Activated naive CD4-positive, alpha-beta T cell treated with anti-CD3 and anti-CD28 coated beads, Interleukin-2, amount 50 U/mL, for 24 hours (primary cell): ENCODE results near the gene RSPRY1.

Experiments
- H3K27ac Mint-ChIP-seq: one replicate; pipeline ENCODE4 v1.8.0; 2021; ENCODE audit warnings: mild to moderate bottlenecking, mixed read lengths
- H3K27me3 Mint-ChIP-seq: one replicate; pipeline ENCODE4 v1.8.0; 2021; ENCODE audit warnings: mixed read lengths
- H3K36me3 Mint-ChIP-seq: one replicate; pipeline ENCODE4 v1.8.0; 2021; ENCODE audit warnings: mixed read lengths
- H3K4me1 Mint-ChIP-seq: one replicate; pipeline ENCODE4 v1.8.0; 2021; ENCODE audit warnings: mixed read lengths
- H3K4me3 Mint-ChIP-seq: one replicate; pipeline ENCODE4 v1.8.0; 2021; ENCODE audit warnings: mild to moderate bottlenecking, mixed read lengths
- H3K9me3 Mint-ChIP-seq: one replicate; pipeline ENCODE4 v1.8.0; 2021; ENCODE audit warnings: mixed read lengths

The RSPRY1 gene

DNA sequence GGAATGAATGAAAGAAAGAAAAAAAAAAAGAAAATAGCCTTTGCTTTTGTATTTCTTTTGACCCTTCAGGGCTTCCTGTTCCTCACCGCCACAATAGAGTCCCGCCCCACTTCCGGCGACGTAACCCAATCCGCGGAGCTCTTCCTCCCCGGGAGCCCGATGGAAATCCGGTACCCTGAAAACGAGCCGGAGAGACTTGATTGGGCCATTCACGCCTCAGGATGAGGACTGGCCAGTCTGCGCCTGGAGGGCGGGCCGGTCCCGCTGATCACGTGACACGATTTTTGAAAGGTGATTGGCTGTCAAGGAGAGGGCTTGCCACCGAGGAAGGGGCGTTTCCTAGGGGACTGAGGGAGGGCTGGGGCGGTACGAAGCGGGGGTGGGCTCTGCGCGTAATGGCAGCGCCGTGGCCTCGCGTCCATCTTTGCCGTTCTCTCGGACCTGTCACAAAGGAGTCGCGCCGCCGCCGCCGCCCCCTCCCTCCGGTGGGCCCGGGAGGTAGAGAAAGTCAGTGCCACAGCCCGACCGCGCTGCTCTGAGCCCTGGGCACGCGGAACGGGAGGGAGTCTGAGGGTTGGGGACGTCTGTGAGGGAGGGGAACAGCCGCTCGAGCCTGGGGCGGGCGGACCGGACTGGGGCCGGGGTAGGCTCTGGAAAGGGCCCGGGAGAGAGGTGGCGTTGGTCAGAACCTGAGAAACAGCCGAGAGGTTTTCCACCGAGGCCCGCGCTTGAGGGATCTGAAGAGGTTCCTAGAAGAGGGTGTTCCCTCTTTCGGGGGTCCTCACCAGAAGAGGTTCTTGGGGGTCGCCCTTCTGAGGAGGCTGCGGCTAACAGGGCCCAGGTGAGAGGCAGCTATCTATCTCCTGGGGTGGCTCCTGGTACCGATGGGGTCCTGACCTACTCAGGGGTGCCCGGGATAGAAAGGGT lies at the start of gene RSPRY1, which contains the start of gene PSME3IP1:
TSS of gene RSPRY1 (plus strand) at position 385 of the 927 bp plus-strand sequence. CDS start 18,330 bp downstream, outside the sequence.
TSS of gene PSME3IP1 (minus strand) at position 95 of the 927 bp plus-strand sequence. CDS start 12,185 bp downstream, outside the sequence.
- Mint-ChIP-seq H3K4me3 (peak within 1 kb of the TSS; percentile 98), H3K4me1 (peaks cover 66% of the 10 kb centered on the region), H3K27ac (peak within 1 kb of the TSS; percentile 98), H3K27me3 (no peaks in the 10 kb centered on the region), H3K36me3 (peaks cover 6% of the 10 kb centered on the region), H3K9me3 (no peaks in the 10 kb centered on the region)

GRCh38 chr16:57137043-57137442 lies 49.1 kb upstream of the RSPRY1 start:
- no peak overlapping the region for H3K4me3 Mint-ChIP-seq
- no peak overlapping the region for H3K27ac Mint-ChIP-seq
- no peaks in the 10 kb centered on the region for H3K27me3 Mint-ChIP-seq
- no peaks in the 10 kb centered on the region for H3K36me3 Mint-ChIP-seq
- no peaks in the 10 kb centered on the region for H3K9me3 Mint-ChIP-seq
- peaks cover 77% of the 10 kb centered on the region for H3K4me1 Mint-ChIP-seq

GRCh38 chr16:57137566-57138273 lies 48.4 kb upstream of the RSPRY1 start:
- peaks cover 78% of the 10 kb centered on the region for H3K4me1 Mint-ChIP-seq
- no peaks in the 10 kb centered on the region for H3K27me3 Mint-ChIP-seq
- no peaks in the 10 kb centered on the region for H3K36me3 Mint-ChIP-seq
- H3K4me3 Mint-ChIP-seq = no peak overlapping the region
- no peaks in the 10 kb centered on the region for H3K9me3 Mint-ChIP-seq
- H3K27ac Mint-ChIP-seq = no peak overlapping the region

DNA sequence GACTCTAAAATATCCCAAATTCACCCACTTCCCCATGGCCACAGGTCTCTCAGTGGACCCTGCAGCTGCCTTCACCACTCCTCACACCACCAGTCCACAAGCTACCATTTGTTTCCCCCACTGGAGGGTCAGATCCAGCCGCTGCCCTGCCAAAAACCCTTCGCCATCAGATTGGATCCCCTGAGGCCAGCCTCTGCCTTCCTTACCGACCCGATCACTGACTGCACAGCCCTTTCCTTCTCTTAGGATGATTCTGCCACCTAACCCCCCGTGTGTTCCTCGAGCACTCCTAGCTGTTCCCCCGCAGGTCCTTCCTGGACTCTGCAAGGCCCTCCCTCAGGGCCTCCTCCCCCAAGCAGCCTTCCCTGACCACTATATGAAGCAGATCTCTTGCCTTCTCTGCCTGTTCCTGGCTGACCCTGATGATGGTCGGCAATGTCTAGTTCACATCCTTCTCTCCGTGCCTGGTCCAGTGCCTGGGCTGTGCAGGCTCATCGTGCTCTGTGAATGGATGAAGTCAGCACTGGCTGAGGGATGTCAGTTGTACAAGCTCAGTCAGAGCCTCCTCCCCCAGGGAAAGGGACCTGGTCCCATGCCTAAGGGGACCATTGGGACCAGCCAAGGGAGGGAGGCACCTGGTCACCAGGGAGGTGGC lies 47.7 kb upstream of the RSPRY1 start:
- no peaks in the 10 kb centered on the region for H3K27me3 Mint-ChIP-seq
- H3K4me1 Mint-ChIP-seq = peaks cover 74% of the 10 kb centered on the region
- no peaks in the 10 kb centered on the region for H3K9me3 Mint-ChIP-seq
- H3K4me3 Mint-ChIP-seq = no peak overlapping the region
- no peaks in the 10 kb centered on the region for H3K36me3 Mint-ChIP-seq
- H3K27ac Mint-ChIP-seq = no peak overlapping the region

GRCh38 chr16:57140931-57141668 lies 45.0 kb upstream of the RSPRY1 start:
- Mint-ChIP-seq H3K4me1 (peaks cover 48% of the 10 kb centered on the region), H3K27me3 (no peaks in the 10 kb centered on the region), H3K4me3 (no peak overlapping the region), H3K36me3 (no peaks in the 10 kb centered on the region), H3K9me3 (no peaks in the 10 kb centered on the region), H3K27ac (peak overlapping the region; percentile 35)

DNA sequence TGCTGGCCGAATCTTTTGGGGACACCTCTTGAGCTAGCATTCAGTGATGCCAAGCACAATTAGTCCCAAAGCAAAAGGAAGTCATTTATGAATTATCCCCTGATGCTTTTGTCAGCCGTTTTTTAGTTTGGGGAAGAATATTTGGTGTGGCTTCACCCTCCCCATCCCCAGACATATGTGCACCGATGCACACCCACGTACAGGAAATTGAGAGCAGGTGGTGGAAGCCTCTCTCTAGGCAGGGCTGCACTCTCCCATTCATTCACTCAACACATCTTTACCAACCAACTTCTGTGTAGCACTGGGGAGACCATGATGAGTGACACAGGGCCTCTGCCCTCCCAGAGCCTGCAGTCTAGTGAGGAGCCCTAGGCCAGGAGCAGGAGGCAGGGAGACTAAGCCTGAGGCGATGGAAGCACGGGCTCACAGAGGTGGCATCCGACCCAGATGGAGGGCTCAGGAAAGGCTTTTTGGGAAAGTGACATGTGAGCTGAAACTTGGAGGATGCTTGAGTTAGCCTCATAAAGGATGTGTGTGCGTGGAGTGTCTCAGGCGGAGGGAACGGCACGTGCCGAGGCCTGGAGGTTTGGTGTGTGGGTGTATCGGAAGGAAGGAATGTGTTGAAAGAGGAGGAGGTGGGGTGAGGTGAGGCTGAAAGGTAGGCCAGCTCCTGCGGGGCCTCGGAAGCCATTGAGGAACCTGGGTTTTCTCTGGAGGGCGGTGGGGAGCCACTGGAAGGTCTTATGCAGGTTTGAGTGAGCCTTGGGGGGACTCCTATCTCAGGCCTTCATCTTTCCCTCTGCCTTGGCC lies 44.1 kb upstream of the RSPRY1 start:
- Mint-ChIP-seq H3K36me3 (no peaks in the 10 kb centered on the region), H3K4me3 (peak overlapping the region; percentile 61), H3K9me3 (no peaks in the 10 kb centered on the region), H3K27ac (peak overlapping the region; percentile 94), H3K4me1 (peaks cover 44% of the 10 kb centered on the region), H3K27me3 (no peaks in the 10 kb centered on the region)

DNA sequence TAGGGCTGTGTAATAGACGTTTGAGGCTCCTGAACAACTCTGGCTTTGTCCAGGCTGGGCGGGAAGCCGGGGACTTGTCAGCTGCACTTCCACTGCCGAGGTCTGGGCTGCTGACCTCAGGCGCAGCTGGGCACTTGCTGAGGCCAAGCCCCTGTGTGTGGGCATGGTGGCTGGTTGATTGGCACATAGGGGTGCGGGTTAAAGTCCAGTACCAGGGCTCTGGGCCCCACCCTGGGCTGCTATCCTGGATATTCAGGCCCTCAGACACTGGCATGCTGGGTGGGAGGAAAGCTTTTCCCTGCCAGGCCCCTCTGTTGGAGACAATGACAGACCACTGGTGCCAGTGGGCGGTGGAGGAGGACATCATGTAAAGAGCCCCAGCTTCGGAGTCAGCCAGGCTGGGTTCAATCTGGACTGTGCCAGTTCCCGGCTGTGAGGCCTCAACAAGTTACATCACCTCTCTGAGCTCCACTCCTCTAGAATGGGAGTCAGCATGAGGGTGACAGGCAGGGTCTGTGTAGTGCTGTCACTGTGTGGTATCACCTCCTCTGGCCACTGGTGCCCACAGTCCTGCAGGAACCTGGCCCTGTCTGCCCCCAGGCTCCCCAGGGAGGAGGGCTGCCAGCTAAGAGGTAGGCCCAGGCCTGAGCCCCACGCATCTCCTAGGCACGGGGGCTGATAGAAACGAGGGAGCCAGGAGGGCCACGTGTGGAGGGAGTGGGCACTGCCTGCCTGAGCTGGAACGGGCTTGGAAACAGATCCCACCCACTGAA lies 42.8 kb upstream of the RSPRY1 start:
- Mint-ChIP-seq H3K4me3 (no peak overlapping the region), H3K4me1 (peaks cover 43% of the 10 kb centered on the region), H3K27ac (peak overlapping the region; percentile 41), H3K27me3 (no peaks in the 10 kb centered on the region), H3K36me3 (no peaks in the 10 kb centered on the region), H3K9me3 (no peaks in the 10 kb centered on the region)

- H3K4me1 Mint-ChIP-seq = peaks cover 42% of the 10 kb centered on the region
- H3K27ac Mint-ChIP-seq = peak overlapping the region; percentile 41
- no peaks in the 10 kb centered on the region for H3K36me3 Mint-ChIP-seq
- H3K9me3 Mint-ChIP-seq = no peaks in the 10 kb centered on the region
- no peak overlapping the region for H3K4me3 Mint-ChIP-seq
- no peaks in the 10 kb centered on the region for H3K27me3 Mint-ChIP-seq
These were observed 42.1 kb upstream of the RSPRY1 start for GRCh38 chr16:57144027-57144426.

DNA sequence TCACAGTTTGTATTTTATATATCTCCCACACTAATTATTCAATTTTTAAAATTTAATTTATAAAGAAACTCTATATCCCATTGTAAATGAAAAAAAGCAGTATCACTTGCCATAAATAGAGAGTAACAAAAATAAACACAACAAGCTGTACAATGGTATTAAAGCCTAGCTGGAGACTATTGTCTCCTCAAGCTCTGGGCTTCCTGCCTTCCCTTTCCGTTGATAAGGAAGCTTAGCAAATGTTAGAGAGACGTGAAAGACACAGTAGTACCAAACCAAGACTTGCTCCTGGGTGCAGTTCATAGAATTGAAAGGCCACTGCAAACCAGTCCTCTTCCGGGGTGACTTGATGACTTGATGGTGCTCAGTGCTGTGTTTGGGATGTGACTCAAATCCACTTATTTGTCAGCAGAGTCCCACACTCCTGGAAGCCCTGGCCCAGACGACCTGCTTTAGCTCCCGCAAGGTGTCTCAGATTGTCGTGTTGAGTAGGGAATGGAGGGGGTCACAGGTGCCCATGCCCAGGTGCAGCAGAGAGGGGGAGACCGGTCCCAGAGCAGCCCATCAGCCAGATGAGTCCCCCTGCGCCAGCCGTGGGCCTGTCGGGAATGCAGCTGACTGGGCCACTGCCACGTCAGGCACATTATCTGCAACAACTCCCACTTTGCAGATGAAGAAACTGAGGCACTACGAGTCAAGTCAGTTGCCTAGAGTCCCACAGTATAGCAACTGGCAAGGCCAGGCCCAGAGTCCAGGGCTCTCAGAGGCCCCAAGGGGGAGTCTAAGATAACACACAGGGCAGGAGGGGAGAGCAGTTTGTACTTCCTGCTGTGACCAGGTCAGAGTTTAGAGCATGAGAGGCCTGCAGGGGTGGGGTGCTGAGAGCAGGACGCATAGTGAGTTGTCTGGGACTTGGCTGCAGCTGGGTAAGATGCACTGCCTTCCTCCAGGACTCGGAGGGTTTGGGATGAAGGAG lies 40.8 kb upstream of the RSPRY1 start:
- Mint-ChIP-seq H3K27me3 (no peaks in the 10 kb centered on the region), H3K27ac (no peak overlapping the region), H3K9me3 (no peaks in the 10 kb centered on the region), H3K4me1 (peaks cover 33% of the 10 kb centered on the region), H3K4me3 (no peak overlapping the region), H3K36me3 (no peaks in the 10 kb centered on the region)

DNA sequence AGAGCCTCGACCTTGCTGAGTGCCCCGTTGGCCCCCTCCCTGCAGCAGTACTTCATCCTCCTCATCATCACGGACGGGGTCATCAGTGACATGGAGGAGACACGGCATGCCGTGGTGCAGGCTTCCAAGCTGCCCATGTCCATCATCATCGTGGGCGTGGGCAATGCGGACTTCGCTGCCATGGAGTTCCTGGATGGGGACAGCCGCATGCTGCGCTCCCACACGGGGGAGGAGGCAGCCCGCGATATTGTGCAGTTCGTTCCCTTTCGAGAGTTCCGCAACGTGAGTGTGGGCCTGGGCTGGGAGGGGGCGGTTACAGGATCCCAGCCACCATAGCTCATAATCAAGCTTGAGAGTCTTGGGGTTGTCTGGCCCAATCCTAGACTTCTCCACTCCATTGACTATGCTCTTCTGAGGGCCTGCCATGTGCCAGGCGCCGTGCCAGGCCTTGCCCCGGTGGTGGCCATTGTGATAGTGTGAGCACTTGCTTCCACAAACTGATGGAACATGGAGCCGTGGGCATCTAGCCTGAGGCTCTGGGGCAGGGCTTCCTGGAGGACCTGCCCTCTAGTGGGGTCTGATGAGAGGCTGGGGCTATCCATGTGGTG lies 40.0 kb upstream of the RSPRY1 start:
- Mint-ChIP-seq H3K36me3 (no peaks in the 10 kb centered on the region), H3K4me1 (peaks cover 27% of the 10 kb centered on the region), H3K4me3 (no peak overlapping the region), H3K27me3 (no peaks in the 10 kb centered on the region), H3K27ac (no peak overlapping the region), H3K9me3 (no peaks in the 10 kb centered on the region)

- Mint-ChIP-seq H3K27ac (no peak overlapping the region), H3K27me3 (no peaks in the 10 kb centered on the region), H3K9me3 (no peaks in the 10 kb centered on the region), H3K4me1 (peaks cover 23% of the 10 kb centered on the region), H3K36me3 (no peaks in the 10 kb centered on the region), H3K4me3 (no peak overlapping the region)
These were observed 39.4 kb upstream of the RSPRY1 start for GRCh38 chr16:57146735-57147134.

- Mint-ChIP-seq H3K9me3 (no peaks in the 10 kb centered on the region), H3K4me1 (peaks cover 22% of the 10 kb centered on the region), H3K4me3 (no peak overlapping the region), H3K27ac (peak overlapping the region; percentile 59), H3K27me3 (no peaks in the 10 kb centered on the region), H3K36me3 (no peaks in the 10 kb centered on the region)
These were observed 38.5 kb upstream of the RSPRY1 start for GRCh38 chr16:57147381-57148221.
